GM21786 (cell line): ENCODE data around the gene FXYD6.

Experiments used
- ATAC-seq: cut with Tn5 transposase; IDR thresholded peaks from one replicate; pipeline ENCODE4 v1.9.1; 2021; ENCODE audit not compliant: unreplicated experiment

The FXYD6 gene

DNA sequence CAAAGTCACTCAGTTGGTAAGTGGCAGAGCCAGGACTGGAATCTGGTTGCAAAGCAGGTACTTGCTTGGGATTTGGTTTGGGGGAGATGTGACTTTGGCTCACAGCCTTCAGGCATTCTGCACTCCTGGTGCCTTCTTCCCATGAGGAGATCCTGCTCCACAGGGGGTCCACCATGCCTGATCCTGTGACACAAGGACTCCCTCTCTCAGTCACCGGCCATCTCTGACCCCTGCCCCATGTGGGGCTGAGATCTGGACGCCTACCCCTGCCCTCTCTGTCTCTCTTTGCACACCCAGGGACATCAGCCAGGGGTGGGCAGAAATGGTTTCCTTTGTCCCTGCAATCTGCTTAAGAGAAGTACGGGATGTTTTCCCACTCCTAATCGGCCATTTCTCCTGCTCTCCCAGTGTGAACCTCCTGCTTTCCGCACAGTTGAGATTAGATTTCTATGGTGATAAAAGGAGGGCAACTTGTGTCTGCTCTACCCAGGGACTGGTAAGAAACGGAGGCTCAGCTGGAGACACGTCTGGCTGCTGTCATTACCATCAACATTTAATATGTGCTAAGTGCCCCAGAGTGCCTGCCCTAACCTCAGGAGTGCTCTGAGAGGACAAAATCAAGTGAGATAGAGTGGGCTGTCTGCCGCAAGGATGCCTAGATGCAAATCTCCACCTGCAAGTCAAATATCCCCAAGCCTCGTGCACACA is 11.1 kb upstream of the FXYD6 start:
- ATAC-seq: no peak

DNA sequence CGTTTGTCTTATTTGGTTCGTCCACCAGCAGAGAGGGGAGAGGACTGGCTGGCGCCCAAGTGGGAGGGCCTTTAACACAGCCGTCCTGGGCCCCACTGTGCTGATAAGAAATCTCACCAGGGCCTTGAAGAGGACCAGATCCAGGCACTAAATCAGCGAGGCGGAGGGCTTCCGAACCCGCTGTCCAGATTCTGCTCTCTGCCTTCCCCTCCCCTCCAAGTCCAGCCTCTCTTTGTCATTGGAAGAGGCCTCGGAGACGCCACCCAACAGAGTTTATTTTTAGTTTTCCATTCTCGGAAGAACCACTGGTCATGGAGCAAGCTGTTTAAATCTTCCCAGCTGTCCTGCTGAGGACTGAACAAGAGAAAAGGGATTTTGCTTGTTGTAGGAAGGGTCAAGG is 9.3 kb upstream of the FXYD6 start:
- no peak for ATAC-seq

DNA sequence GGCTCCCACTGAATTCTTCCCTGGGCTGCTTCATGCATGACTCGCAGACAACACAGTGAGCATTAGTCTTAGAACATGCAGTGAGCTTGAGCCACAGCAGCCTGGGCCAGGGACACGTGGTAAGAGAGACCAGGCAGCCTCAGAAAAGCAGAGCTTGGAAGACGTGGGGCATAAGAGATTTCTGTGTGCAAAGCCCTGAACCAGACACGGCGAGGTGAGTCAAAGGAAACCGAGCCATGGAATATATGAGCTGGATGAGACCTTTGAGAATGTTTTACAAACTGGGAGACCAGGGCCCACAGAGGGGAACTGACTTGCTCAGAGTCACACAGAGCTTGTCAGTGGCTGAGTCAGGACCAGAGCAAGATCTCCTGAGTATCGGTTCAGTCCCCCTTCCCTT is 8.5 kb upstream of the FXYD6 start:
- ATAC-seq: no peak

DNA sequence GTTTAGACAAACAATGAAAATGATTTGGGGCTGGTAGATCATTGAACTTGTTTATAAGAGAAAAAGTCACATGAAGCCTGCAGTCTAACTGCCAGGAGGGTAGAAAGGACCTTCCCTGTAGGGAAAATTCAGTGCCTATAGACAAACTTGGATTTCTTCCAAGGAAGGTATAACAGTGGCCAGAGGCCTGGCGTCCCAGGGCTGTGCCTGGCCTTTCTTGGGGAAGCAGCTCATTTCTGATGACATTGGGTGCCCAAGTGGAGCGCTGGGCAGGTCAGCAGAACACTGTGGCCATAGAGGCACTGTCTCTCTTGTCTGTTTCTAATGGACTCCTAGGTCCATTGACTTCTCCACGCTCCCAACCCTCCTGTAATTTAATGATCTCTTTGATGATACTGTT is 6.6 kb upstream of the FXYD6 start:
- ATAC-seq: no peak

DNA sequence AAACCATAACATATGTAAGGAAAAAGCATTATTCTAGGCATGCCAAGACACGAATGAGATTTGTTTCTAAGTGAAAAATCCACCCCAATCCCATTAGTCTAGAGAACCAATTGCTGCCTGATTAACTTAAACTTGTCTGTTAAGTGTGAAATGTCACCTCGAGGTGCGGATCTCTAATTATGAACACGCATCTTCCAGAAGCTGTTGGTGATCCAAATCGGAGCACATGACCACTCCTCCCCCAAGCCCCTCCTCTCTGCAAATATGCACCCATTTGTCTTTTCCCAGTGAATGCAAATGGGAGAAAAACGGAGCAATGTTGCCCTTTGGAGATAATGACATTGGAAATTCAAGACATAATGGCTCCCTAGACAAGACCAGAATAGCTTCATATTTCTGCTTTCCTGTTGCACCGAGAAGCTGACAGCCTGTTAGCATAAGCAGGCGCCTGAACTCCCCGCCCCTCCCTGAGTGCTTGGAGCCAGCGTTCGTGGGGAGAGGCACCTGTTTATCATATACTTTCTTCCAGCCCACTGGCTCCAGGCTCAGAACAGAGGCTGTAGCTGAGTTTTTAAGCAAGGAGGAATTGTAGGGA is 6.0 kb upstream of the FXYD6 start:
- no peak for ATAC-seq

DNA sequence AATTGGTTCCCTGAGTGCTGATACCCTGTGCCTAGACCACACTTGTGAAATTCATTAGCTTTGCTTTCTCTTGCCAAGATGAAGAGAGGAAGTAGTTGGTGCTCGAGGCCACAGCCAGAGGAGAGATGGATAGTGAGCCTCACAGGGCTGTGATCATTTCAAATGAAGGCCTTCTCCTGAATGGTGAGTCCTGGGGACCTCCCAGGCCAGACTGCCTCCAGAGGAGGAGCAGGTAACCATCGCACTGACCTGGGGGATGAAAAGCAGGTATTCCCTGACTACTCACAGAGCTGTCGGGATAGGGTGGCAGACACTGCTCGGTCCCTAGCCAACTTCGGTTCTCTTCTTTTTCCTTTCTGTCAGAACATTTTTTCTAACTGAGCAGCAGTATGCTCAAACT is 4.8 kb upstream of the FXYD6 start:
- no peak for ATAC-seq

DNA sequence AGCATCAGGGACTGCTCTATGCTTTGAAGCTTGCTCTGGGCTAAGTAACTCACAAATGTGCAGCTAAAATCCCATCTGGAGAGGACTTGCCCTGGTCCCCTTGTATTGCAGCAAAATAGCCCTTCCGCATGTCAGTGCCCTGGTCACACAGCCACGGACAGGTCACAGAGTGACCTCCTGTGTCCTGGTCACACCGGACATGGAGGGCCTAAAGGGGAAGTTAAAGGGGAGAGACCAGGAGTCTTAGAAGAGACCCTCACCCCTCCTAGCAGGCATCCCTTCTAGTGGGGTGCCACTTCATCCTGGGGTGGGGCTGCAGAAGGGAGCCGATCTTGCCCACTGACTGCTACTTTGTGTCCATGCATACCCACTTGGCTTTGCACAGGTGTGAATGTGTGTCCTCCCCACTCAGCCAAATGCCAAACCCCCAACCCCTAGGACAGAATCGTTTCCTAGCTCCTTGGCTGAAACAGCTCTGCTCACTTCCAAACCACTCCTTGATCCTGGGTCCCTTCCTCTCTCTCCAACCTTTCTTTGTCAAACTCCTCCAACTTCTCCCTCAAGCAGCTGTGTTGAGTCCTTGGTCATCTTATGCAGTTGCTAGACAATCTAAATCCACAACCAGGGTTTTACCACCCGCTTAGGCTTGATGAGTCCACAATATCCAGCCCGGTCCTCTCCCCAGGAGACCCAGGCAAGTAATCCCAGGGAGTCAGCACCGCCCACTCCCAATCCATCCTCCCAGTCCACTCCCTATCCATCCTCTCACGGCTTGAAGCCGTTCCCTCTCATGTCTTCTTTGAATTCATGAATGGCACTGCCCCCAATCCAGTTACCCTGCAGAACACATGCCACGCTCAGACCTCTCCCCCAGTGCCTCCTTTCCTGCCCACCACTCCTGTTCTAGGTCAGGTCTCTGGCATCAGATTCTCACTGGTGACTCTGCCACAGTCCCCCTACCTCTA is 3.3 kb upstream of the FXYD6 start:
- ATAC-seq: no peak

DNA sequence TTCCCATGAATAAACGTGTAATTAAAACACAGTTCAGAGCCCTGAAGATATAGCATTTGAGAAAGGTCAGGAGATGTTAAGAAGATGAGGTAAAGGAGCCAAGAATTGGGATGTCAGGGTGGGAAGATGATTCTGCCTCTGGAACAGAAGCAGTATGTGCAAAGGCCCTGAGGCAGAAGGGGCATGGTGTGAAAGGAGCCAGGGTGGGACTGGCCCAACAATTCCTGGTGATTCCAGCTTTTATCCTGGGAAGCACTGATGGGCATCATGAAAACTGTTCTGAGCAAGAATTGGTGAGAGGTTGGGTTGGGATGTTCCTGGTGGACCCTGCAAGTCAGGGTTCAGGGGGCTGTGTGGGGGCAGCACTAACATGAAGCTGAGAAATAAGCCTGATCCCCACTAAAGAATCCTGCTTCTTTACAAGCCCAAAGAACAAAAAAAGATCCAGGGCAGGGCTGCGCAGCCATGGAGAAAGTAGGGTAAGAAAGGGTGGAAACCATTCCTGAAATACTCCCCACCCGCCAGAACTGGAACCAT is 2.5 kb upstream of the FXYD6 start:
- ATAC-seq: no peak

DNA sequence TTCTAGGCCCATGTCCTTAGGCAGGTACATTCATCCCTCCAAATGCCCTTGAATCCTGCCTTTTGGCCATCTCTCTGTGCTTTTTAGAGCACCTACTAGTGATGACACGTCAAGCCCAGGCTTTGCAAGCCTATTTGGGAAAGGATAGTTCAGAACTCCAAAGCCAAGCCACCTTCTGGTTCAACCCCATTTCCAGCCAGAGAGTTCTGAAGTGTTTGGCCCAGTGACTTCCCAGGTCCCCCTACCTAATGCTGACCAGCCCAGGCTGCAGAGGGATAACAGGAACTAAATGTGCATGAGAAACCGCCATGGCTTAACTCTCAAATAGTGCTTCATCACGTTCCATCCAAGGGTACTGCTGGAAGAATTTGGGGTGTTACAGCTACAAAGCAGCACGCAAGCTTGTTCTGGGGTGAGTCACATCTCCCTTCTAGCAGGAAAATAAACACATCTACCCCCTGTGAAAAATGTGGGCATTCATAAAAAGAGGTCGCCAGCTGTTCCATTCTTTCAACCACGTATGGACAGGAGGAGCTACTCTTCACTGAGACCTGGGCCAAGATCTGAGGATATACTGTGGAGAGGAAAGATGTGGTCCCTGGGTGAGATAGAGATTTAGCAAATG is 2.0 kb upstream of the FXYD6 start:
- no peak for ATAC-seq

DNA sequence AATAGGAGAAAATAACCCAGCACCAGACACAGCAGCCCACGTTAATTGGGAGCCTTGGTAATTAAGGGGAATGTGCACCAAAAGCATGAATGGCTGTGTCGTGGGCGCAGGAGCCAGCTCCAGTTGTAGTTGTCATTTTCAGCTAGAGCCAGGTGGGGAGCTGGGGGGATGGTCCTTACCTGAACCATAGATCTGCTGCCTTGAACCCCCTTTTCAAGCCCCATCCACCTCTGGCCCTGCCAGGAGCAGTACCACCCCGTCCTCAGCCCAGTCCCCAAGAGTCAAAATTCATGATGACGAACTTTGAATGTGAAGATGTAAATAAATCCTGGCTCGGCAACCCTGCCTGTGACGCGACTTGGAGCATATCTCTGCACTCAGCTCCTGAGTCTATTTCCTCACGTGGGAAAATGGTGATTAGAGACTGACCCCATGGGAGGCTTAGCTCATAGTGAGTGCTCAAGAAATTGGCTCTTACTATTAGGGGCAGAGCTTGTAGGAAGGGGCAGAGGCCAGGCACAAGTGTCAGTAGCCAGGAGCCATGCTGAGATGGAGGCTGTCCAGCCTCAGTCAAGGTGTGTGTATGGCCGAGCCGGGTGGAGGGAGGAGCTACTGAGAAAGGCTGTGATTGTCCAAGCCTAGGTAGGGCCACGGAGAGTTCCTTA is 794 bp upstream of the FXYD6 start:
- no peak for ATAC-seq

DNA sequence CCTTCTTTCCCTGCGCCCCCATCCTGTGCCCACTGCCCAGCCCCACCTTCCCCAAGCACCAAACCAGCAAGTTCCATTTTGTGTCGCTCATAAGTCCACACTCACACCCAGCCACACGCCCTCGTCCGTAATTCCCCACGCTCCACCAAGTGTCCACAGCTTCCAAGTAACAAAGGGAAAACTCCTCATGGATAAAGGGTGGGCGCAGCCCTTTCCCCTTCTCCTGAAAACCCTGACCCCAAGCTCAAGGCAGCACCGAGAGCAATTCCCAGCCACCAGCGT is 458 bp downstream of the FXYD6 start:
- no peak for ATAC-seq

DNA sequence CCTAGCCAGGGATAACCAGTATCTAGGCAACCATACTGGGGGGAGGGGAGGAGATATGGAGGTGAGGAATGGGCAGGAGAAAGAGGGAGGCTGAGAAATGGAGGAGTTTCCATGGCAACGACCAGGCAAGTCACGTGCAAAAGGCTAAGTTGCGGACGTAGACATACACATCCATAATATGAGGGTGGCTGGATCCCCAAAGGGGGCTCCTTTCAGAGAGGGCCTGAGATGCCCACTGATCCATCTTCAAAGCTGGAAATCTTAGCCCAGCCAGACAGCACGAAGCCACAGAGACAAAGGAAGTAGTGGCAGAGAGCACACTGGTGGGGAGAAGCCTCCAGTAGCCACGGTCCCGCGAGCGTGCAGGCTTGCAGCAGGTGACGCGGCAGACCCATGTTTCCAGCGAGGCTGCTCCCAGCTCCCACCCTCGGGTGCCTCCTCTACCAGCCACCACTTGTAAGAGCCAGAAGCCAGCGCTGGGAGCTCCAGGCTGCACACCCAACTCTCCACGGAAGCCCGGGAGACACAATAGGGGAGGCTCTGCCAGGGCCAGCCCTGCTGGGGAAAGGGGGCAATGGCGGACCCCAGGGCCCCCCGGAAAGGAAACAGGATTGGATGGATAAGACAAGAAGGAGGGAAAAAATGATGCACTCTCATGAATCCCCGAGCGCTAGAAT is 938 bp downstream of the FXYD6 start:
- no peak for ATAC-seq

DNA sequence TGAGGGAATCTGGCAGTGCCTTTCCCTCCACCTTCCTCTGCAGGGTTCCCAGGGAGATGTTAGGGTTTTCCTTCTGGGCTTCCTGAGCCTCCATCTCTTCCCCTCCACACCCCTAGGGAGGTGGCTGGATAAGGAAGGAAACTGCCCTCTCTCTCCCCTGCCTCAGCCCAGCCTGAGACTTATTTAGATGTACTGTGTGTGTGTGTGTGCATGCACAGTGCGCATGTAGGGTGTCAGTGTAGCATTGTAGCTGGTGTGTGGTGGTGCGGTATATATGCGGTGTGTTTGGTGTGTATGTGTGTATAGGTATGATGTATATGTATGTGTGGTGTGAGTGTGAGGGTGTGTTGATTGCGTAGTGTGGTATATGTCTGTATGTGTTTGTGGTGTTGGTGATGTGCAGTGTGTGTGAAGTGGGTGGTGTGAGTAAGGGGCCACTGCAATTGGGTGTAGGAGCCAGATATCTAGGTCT is 1.5 kb downstream of the FXYD6 start:
- ATAC-seq: no peak

DNA sequence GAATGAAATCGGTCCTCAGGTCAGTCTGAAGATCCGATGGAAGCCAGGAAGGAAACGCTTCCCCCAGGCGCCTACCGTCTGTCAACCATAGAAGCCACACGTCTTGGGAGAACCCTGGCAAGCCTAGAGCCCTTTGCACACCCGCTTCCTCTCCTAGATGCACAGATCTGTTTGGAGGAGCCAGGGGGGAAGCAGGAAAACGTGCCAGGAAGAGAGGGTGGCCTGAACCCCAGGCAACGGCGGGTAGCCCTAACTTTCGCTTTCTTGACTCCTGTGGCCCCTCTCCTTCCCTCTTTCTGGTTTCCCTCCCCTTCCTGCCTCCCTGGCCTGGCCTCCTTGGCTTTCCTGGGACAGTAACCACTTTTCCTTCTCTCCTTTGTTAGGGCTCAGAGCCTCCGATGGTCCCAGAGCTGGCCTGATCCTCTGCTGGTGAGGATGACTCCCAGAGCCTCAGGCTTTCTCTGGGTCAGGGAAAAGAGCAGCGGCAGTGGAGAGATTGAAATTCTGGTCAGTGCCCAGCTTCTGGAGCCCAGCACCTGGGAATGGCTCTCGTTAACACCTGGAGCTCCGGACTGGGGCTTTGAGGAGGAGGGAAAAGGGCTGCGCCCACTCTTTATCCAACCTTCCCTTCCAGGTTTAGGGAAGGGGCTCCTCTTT is 2.1 kb downstream of the FXYD6 start:
- no peak for ATAC-seq

DNA sequence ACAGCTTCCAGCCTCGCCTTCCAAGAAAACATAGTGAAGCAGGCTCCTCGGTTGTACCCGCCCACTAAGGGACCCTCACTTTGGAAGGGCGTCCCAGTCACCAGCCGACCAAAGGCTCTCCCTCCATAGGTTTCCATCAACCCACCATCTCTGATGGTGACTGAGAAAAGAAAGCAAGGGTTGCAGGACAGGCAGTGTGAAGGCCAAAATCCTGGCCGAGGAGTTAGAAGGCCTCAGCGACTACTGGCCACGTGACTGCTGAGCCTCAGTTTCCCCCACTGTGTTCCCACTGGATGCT is 2.7 kb downstream of the FXYD6 start:
- no peak for ATAC-seq

DNA sequence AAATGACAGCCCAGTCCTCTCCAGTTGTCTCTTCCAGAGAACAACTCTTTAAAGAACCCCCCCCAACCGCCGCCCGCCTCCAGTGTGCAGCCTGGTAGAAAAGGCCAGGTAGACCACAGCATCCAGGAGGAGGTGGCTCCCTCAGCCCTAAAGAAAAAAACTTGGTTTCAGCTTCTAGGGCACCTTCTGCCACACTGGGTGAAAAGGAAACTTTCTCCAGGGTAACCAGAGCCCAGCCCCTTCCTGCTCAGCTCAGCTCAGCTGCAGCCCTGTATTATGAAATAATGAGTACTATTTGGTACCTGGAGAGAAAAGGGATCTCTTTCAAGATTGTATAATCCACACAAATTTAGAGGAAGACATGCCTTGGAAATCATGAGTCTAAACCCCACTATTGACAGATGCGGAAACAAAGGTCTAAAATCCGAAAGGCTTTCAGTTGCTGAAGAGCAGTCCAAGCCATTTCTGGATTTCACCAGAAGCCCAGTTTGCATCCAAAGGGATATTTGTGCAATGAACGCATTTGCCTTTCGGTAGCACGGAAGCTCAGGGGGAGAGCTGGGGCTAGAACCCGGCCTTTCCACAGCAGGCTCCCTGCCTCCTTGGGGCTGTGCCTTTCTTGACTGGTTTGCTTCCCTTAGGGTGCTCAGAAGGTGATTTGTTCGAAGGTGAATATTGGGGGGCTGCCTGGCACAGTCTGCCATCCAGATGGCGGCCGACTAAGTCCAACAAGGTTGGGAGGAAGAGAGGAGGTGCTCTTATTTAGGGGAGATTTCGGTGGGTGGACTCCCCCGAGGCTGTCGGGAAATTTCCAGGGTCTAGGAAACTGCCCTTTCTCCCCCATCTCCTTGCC is 3.3 kb downstream of the FXYD6 start:
- ATAC-seq: no peak

DNA sequence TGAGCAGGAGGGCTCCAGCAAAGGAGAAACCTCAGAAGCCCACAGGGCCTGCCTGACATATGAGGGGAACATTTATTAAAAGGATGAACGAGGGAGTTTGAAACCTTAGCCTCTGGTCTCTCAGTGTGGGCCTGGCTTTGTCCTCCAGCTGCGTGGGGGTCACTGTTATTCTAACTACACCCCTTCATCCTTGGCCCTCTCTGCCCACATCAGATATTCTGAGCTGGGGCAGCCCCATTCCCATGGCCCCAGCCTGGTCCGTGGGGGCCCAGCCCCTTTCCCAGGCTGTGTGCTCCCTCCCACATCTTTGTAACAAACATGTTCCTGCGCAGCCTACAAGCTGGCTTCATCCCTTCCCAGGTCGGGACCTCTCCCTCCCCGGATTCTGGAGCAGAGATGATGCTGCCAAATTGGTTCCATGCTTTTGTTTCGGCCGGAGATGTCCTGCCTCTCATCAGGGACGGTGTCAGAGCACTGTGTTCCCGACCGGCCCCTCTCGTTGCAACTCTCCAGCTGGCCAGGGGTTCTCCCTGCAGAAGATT is 4.0 kb downstream of the FXYD6 start:
- ATAC-seq: no peak

DNA sequence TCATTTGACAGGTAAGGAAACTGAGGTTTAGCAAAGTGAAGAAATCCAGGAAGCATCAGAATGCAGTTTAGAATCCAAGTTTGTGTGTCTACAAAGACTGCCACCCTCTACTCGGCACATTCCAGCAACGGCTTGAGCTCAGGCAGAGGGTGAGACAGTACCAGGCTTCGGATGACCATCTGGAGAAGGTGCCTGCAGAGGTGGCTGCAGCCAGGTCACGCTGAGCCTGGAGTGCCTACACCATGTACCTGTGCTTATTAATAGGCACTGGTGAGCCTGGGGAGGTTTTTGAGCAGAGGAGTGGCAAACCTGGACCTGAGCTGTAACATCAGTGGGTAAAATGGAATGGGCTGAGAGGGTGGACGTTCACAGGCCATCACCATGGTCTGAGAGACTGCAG is 4.7 kb downstream of the FXYD6 start:
- ATAC-seq: no peak

DNA sequence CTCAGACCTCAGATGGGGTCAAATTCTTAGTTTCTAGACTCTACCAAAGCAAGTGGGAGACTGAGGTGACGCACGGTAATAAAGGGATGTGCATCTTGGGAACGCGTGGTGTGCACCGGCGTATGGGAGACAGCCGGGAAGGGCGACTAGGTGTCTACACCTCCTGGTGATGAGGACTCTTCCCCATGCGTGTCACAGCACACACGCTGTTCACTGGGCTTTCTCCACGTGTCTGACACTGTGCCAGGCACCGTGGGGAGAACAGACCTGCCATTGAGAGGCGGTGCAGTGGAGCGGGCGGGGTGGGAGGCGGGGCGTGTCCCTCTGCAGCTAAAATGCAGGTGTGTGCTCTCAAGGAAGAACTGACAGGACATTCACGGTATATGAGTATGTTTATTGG is 5.3 kb downstream of the FXYD6 start:
- no peak for ATAC-seq
